Neural cell (in vitro differentiated cells): ENCODE measurements around the gene IQCH. TPM values are rescaled to one million over a fixed set of nuclear protein-coding genes. Genes with fewer than 3 reads are reported as not detected.
"Not testable (repeated sequence)": the region's sequence is repeated elsewhere in the genome, so short reads cannot be mapped to it uniquely, and the experiment has no call there.

ENCODE experiments used
- H2AFZ ChIP-seq: fragments of 200-600, 300-800 bp; sonication (generic), shearing (Covaris generic); 2 replicates; pipeline ENCODE4 v1.6.0; 2014; ENCODE audit warnings: low read depth, mild to moderate bottlenecking, antibody characterized with exemption, low read length, moderate library complexity
- H3F3A ChIP-seq: fragments of 200-600 bp; shearing (Covaris generic); 2 replicates; pipeline ENCODE4 v1.6.1; 2016; ENCODE audit warnings: mild to moderate bottlenecking, moderate library complexity, mixed read lengths, antibody characterized with exemption, low read length; ENCODE audit not compliant: insufficient read depth, poor library complexity, severe bottlenecking
- H3K27ac ChIP-seq: fragments of 200-600, 300-800 bp; sonication (generic), shearing (Covaris generic); 2 replicates; pipeline ENCODE4 v1.5.1; 2014; ENCODE audit warnings: mild to moderate bottlenecking, low read length, moderate library complexity
- H3K27me3 ChIP-seq: fragments of 300-800, 200-600 bp; sonication (generic), shearing (Covaris generic); 2 replicates; pipeline ENCODE4 v1.6.0; 2014; ENCODE audit warnings: mild to moderate bottlenecking, low read depth, low read length, moderate library complexity; ENCODE audit not compliant: insufficient read depth
- H3K36me3 ChIP-seq: fragments of 300-800, 200-600 bp; sonication (generic), shearing (Covaris generic); 2 replicates; pipeline ENCODE4 v1.5.1; 2014; ENCODE audit warnings: mild to moderate bottlenecking, antibody characterized with exemption, low read length, moderate library complexity; ENCODE audit not compliant: insufficient read depth
- H3K4me2 ChIP-seq: fragments of 300-800, 200-600 bp; sonication (generic), shearing (Covaris generic); 2 replicates; pipeline ENCODE4 v1.6.0; 2014; ENCODE audit warnings: mild to moderate bottlenecking, low read length
- H3K4me3 ChIP-seq: fragments of 300-800, 200-600 bp; sonication (generic), shearing (Covaris generic); 2 replicates; pipeline ENCODE4 v1.5.1; 2014; ENCODE audit warnings: mild to moderate bottlenecking, low read length, moderate library complexity
- H3K79me2 ChIP-seq: fragments of 200-600 bp; shearing (Covaris generic); replicated peaks from 2 replicates; pipeline ENCODE4 v1.6.0; 2014; ENCODE audit warnings: mild to moderate bottlenecking, low read length, moderate library complexity; ENCODE audit not compliant: insufficient read depth
- H3K9ac ChIP-seq: fragments of 300-800, 200-600 bp; sonication (generic), shearing (Covaris generic); 2 replicates; pipeline ENCODE4 v1.6.1; 2016; ENCODE audit warnings: mild to moderate bottlenecking, low read length, mixed read lengths
- H3K9me2 ChIP-seq: fragments of 200-600 bp; shearing (Covaris generic); 2 replicates; pipeline ENCODE4 v1.6.1; 2016; ENCODE audit warnings: mild to moderate bottlenecking, low read length, mixed read lengths; ENCODE audit not compliant: insufficient read depth
- H3K9me3 ChIP-seq: fragments of 200-600, 300-800 bp; sonication (generic), shearing (Covaris generic); 2 replicates; pipeline ENCODE4 v1.6.1; 2016; ENCODE audit warnings: mild to moderate bottlenecking, mixed run types, low read length, moderate library complexity, mixed read lengths
- H4K20me1 ChIP-seq: fragments of 200-600 bp; shearing (Covaris generic); 2 replicates; pipeline ENCODE4 v1.6.1; 2016; ENCODE audit warnings: mild to moderate bottlenecking, mixed run types; ENCODE audit not compliant: insufficient read depth
- CTCF ChIP-seq: fragments of 450-650 bp; IDR thresholded peaks from 2 replicates; pipeline ENCODE4 v1.5.1; 2014; ENCODE audit warnings: antibody characterized with exemption, mild to moderate bottlenecking, moderate library complexity; ENCODE audit not compliant: poor library complexity, severe bottlenecking
- EP300 ChIP-seq: fragments of 450-650 bp; conservative IDR thresholded peaks from 2 replicates; pipeline ENCODE4 v1.6.1; 2014; ENCODE audit warnings: antibody characterized with exemption, mild to moderate bottlenecking, moderate library complexity; ENCODE audit not compliant: poor library complexity, severe bottlenecking
- EZH2 ChIP-seq: fragments of 200-600, 300-800 bp; shearing (Covaris generic), sonication (generic); IDR thresholded peaks from 2 replicates; pipeline ENCODE4 v1.6.1; 2014; ENCODE audit warnings: antibody characterized with exemption, low read length, borderline replicate concordance, mild to moderate bottlenecking; ENCODE audit not compliant: insufficient read depth, poor library complexity, severe bottlenecking
- MXI1 ChIP-seq: fragments of 450-650 bp; conservative IDR thresholded peaks from 2 replicates; pipeline ENCODE4 v1.6.1; 2014; ENCODE audit warnings: antibody characterized with exemption, mild to moderate bottlenecking; ENCODE audit not compliant: poor library complexity, severe bottlenecking
- POLR2AphosphoS5 ChIP-seq: IDR thresholded peaks from 2 replicates; pipeline ENCODE4 v1.6.1; 2012
- REST ChIP-seq: IDR thresholded peaks from 2 replicates; pipeline ENCODE4 v1.6.1; 2012; ENCODE audit warnings: borderline replicate concordance
- SMC3 ChIP-seq: fragments of 450-650 bp; conservative IDR thresholded peaks from 2 replicates; pipeline ENCODE4 v1.6.1; 2014; ENCODE audit warnings: antibody characterized with exemption, mild to moderate bottlenecking, moderate library complexity; ENCODE audit not compliant: poor library complexity
- TAF1 ChIP-seq: IDR thresholded peaks from 2 replicates; pipeline ENCODE4 v1.6.1; 2012; ENCODE audit warnings: low read depth
- polyA plus RNA-seq: library from polyadenylated mRNA; depleted of rRNA; stranded (reverse); fragments of >200 nt; gene quantifications from 2 replicates; pipeline ENCODE4 v1.2.3, GENCODE V29; 2014

Gene IQCH
- polyA plus RNA-seq, 1 donor from 2014 or later: 2.8 TPM

- Histone ChIP-seq H3K9me3 (no peaks in the 10 kb centered on the region), H2AFZ (no peak overlapping the region)
Observed at GRCh38 chr15:67281714-67282113, 27.1 kb downstream of the IQCH start.

GRCh38 chr15:67285625-67286024, 31.0 kb downstream of the IQCH start:
- H2AFZ ChIP-seq, H3K9me2 ChIP-seq, H3K79me2 ChIP-seq, H3K36me3 ChIP-seq, H3F3A ChIP-seq, H3K4me2 ChIP-seq, H3K4me3 ChIP-seq, H3K9ac ChIP-seq, H3K9me3 ChIP-seq, H3K27ac ChIP-seq, H4K20me1 ChIP-seq, H3K27me3 ChIP-seq: not testable (repeated sequence)

More at GRCh38 chr15:67281714-67282113, 27.1 kb downstream of the IQCH start:
- H3K9ac ChIP-seq: no peak overlapping the region
- TF ChIP-seq MXI1: no peak
- TF ChIP-seq POLR2AphosphoS5: no peak
- TF ChIP-seq EZH2: no peak
- TF ChIP-seq EP300: no peak
- TF ChIP-seq TAF1: no peak
- no peak for TF ChIP-seq SMC3
- TF ChIP-seq REST: no peak
- TF ChIP-seq CTCF: no peak
- H3K79me2 ChIP-seq: no peaks in the 10 kb centered on the region
- H3K9me2 ChIP-seq: no peaks in the 10 kb centered on the region
- H3F3A ChIP-seq: no peaks in the 10 kb centered on the region
- H3K27ac ChIP-seq: no peak overlapping the region
- no peaks in the 10 kb centered on the region for H3K27me3 ChIP-seq
- H3K36me3 ChIP-seq: no peaks in the 10 kb centered on the region
- H4K20me1 ChIP-seq: no peaks in the 10 kb centered on the region
- H3K4me2 ChIP-seq: no peak overlapping the region
- H3K4me3 ChIP-seq: no peak overlapping the region

GRCh38 chr15:67286400-67286799, 31.8 kb downstream of the IQCH start:
- not testable (repeated sequence) for H3K9me2 ChIP-seq, H4K20me1 ChIP-seq, H3K79me2 ChIP-seq, H3K9me3 ChIP-seq, H3F3A ChIP-seq, H2AFZ ChIP-seq, H3K4me3 ChIP-seq, H3K27ac ChIP-seq, H3K9ac ChIP-seq, H3K27me3 ChIP-seq, H3K36me3 ChIP-seq, H3K4me2 ChIP-seq
